Gastroesophageal sphincter (tissue), 4 donors: ENCODE results near the gene SEMA4D. TPM values are rescaled to one million over a fixed set of nuclear protein-coding genes. Genes with fewer than 3 reads are reported as not detected.

Experiments used
- ATAC-seq: fragments of 150-250 bp; one replicate; pipeline ENCODE4 v1.9.1; 2016; ENCODE audit warnings: mild to moderate bottlenecking, moderate library complexity
- H3K27ac ChIP-seq, 4 donors: fragments of 200-600 bp; sonication (generic) in 3 of 4; 1 replicate in 3 of 4; 2 replicates in 1 of 4; pipeline ENCODE4 v1.5.1; 2016 to 2019
- H3K27me3 ChIP-seq: fragments of 200-600 bp; sonication (generic); one replicate; pipeline ENCODE4 v1.5.1; 2019
- H3K36me3 ChIP-seq, 2 donors: fragments of 200-600 bp; sonication (generic); one replicate each; pipeline ENCODE4 v1.5.1; 2019; ENCODE audit warnings: control low read depth in 1 of 2
- H3K4me1 ChIP-seq, 3 donors: fragments of 200-600 bp; sonication (generic); 1 replicate in 2 of 3; 2 replicates in 1 of 3; pipeline ENCODE4 v1.5.1; 2016 to 2019; ENCODE audit warnings: control low read depth in 2 of 3
- H3K4me3 ChIP-seq, 2 donors: fragments of 200-600 bp; sonication (generic); one replicate each; pipeline ENCODE4 v1.5.1; 2019; ENCODE audit warnings: mild to moderate bottlenecking in 1 of 2, moderate library complexity in 1 of 2
- H3K9me3 ChIP-seq, 3 donors: fragments of 200-600 bp; sonication (generic); one replicate each; pipeline ENCODE4 v1.5.1; 2017 to 2019; ENCODE audit warnings: control low read depth in 2 of 3
- EP300 ChIP-seq: sonication (generic); formaldehyde crosslinking; IDR thresholded peaks from one replicate; pipeline ENCODE4 v1.6.1; 2017; ENCODE audit warnings: antibody characterized with exemption, mild to moderate bottlenecking
- POLR2A ChIP-seq, 2 donors: fragments of 450-650 bp; IDR thresholded peaks; one replicate each; pipeline ENCODE4 v1.6.1; 2017; ENCODE audit warnings: antibody characterized with exemption in 2 of 2, mild to moderate bottlenecking in 2 of 2, moderate library complexity in 1 of 2
- POLR2AphosphoS5 ChIP-seq: sonication (generic); formaldehyde crosslinking; IDR thresholded peaks from one replicate; pipeline ENCODE4 v1.6.1; 2017; ENCODE audit warnings: antibody characterized with exemption
- WGBS, 2 donors: methylation state at CpG; one replicate each; pipeline ENCODE4 v1.1.5; 2018; ENCODE audit warnings: low coverage in 1 of 2; 5-methylcytosine and 5-hydroxymethylcytosine counted together
- total RNA-seq, 4 donors: library from RNA; depleted of rRNA; stranded (reverse); fragments of >200 nt; gene quantifications; one replicate each; pipeline ENCODE4 v1.1.0, GENCODE V29; 2016
- TF ChIP-seq, protein P1 (sequence below), 4 experiments: fragments of 200-600 bp in 2 of 4; fragments of 450-650 bp in 2 of 4; sonication (generic) in 1 of 4; IDR thresholded peaks; one replicate each; pipeline ENCODE4 v1.5.1; 2017 to 2019; ENCODE audit warnings: antibody characterized with exemption in 4 of 4, mild to moderate bottlenecking in 2 of 4, moderate library complexity in 2 of 4

SEMA4D gene
- total RNA-seq, 4 donors from 2014 or later = 4.4 to 12.0 (median 6.5) TPM

- TF ChIP-seq, protein P1, sequence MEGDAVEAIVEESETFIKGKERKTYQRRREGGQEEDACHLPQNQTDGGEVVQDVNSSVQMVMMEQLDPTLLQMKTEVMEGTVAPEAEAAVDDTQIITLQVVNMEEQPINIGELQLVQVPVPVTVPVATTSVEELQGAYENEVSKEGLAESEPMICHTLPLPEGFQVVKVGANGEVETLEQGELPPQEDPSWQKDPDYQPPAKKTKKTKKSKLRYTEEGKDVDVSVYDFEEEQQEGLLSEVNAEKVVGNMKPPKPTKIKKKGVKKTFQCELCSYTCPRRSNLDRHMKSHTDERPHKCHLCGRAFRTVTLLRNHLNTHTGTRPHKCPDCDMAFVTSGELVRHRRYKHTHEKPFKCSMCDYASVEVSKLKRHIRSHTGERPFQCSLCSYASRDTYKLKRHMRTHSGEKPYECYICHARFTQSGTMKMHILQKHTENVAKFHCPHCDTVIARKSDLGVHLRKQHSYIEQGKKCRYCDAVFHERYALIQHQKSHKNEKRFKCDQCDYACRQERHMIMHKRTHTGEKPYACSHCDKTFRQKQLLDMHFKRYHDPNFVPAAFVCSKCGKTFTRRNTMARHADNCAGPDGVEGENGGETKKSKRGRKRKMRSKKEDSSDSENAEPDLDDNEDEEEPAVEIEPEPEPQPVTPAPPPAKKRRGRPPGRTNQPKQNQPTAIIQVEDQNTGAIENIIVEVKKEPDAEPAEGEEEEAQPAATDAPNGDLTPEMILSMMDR (IDR thresholded peaks at IDR 0.05) = no peak
- TF ChIP-seq POLR2AphosphoS5 = no peak
- TF ChIP-seq EP300 = no peak
- no peak for TF ChIP-seq POLR2A (IDR thresholded peaks at IDR 0.05)
- no peak overlapping the region for H3K27ac ChIP-seq
- H3K4me1 ChIP-seq = peaks cover 0 to 8% (median 0%) of the 10 kb centered on the region in 3 donors
- WGBS, 2 donors = 46 to 67% methylated on average over 2 to 8 of the region's 11 CpGs
- no peaks in the 10 kb centered on the region for H3K36me3 ChIP-seq
- no peak for ATAC-seq
- H3K27me3 ChIP-seq = peaks cover 9% of the 10 kb centered on the region
- no peak overlapping the region for H3K4me3 ChIP-seq
- H3K9me3 ChIP-seq = no peaks in the 10 kb centered on the region
Measured at GRCh38 chr9:89522261-89522958, 24.5 kb upstream of the SEMA4D start.

DNA sequence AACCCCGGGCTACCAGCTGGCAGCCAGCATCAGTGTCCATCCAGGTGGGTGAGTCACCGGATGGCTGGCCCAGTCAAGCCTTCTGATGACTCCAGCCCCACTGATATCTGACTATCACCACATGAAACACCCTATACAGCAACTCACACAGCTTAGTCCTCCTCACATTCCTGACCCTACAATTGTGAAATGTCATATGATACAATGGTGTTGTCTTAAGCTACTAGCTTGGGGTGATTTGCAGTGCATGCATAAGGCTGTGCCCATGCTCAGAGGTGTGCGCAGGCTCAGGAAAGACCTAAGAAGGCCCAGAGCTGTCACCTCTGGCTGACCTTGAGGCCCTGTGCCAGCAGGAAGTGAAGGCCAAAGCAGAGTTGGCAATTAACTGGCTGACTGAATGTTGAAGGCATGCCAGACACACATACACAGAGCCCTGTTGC, 21.5 kb upstream of the SEMA4D start:
- WGBS, 2 donors = 83% methylated on average over 2 of the region's 3 CpGs; no CpG with 5 or more reads in 1 of the 2 donors
- Histone ChIP-seq H3K9me3 (no peaks in the 10 kb centered on the region), H3K27me3 (peaks cover 5% of the 10 kb centered on the region), H3K36me3 (no peaks in the 10 kb centered on the region), H3K4me1 (peaks cover 0 to 8% (median 0%) of the 10 kb centered on the region in 3 donors), H3K4me3 (no peak overlapping the region), H3K27ac (no peak overlapping the region)
- ATAC-seq = no peak
- TF ChIP-seq POLR2AphosphoS5 (no peak), EP300 (no peak), POLR2A (IDR thresholded peaks at IDR 0.05) (no peak)
- TF ChIP-seq, protein P1 (IDR thresholded peaks at IDR 0.05) = no peak

GRCh38 chr9:89518466-89519365, 20.8 kb upstream of the SEMA4D start:
- no peaks in the 10 kb centered on the region for H3K36me3 ChIP-seq
- no peak overlapping the region for H3K4me3 ChIP-seq
- 83 to 100% methylated on average over 2 of the region's 6 CpGs for WGBS, 2 donors
- H3K27ac ChIP-seq = no peak overlapping the region
- H3K27me3 ChIP-seq = no peaks in the 10 kb centered on the region
- peaks cover 0 to 8% (median 0%) of the 10 kb centered on the region in 3 donors for H3K4me1 ChIP-seq
- no peak for TF ChIP-seq POLR2A (IDR thresholded peaks at IDR 0.05)
- no peak for TF ChIP-seq EP300
- ATAC-seq = no peak
- no peaks in the 10 kb centered on the region for H3K9me3 ChIP-seq

DNA sequence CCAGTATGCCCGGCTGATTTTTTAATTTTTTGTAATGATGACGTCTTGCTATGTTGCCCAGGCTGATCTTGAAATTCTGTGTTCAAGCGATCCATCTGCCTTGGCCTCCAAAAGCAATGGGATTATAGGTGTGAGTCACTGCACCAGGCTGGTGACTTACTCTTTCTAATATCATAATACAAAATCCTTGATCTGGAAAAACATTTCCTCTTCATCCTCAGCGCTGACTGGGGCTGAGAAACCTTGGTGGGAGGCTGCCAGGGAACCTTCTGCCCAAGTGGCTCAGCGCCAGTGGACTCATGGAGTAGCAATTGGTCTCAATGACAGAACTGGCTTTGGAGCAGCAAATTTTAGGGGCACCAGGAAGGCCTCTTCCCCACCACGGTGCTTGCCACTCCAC, 17.5 kb upstream of the SEMA4D start:
- H3K27ac ChIP-seq = no peak overlapping the region
- no peak overlapping the region for H3K4me3 ChIP-seq
- ATAC-seq = no peak
- TF ChIP-seq, protein P1 (IDR thresholded peaks at IDR 0.05) = no peak
- TF ChIP-seq POLR2AphosphoS5 (no peak), POLR2A (IDR thresholded peaks at IDR 0.05) (no peak), EP300 (no peak)
- H3K9me3 ChIP-seq = no peaks in the 10 kb centered on the region
- no peaks in the 10 kb centered on the region for H3K36me3 ChIP-seq
- peaks cover 0 to 8% (median 0%) of the 10 kb centered on the region in 3 donors for H3K4me1 ChIP-seq
- H3K27me3 ChIP-seq = no peaks in the 10 kb centered on the region
- WGBS, 2 donors = 85 to 89% methylated on average over 3 of the region's 6 CpGs

DNA sequence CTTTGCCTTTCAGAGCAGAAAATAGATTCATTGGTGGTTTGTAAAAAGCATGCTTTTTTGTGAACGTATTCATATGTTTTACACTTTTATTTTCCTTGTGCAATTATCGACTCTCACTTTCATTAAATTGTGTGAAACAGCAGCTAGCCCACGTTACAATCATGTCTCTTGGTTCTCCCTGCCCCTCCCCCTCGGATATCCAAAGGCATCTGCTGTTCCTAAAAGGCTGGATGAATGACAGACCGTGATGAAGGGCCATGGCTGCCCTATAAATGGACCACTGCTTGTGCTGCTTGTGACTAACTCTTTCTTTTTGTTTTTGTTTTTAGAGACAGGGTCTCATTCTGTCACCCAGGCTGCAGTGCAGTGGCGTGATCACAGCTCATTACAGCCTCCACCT, 17.0 kb upstream of the SEMA4D start:
- WGBS, 2 donors = 75 to 89% methylated on average over 3 to 6 of the region's 6 CpGs
- no peak overlapping the region for H3K27ac ChIP-seq

More for the DNA sequence above, 17.0 kb upstream of the SEMA4D start:
- H3K9me3 ChIP-seq = no peaks in the 10 kb centered on the region
- peaks cover 0 to 8% (median 0%) of the 10 kb centered on the region in 3 donors for H3K4me1 ChIP-seq
- ATAC-seq = no peak
- H3K4me3 ChIP-seq = no peak overlapping the region
- TF ChIP-seq POLR2A (IDR thresholded peaks at IDR 0.05) (no peak), POLR2AphosphoS5 (no peak), EP300 (no peak)
- TF ChIP-seq, protein P1 (IDR thresholded peaks at IDR 0.05) = no peak
- H3K27me3 ChIP-seq = no peaks in the 10 kb centered on the region
- H3K36me3 ChIP-seq = no peaks in the 10 kb centered on the region
